ENCODE results near the gene NELFB. TPM values are rescaled to one million over a fixed set of nuclear protein-coding genes. Genes with fewer than 3 reads are reported as not detected.

Gene NELFB
- total RNA-seq, 3 donors from 2014 or later (not counting 1 experiment from before 2014, with no cell fraction given): 42.9 to 53.8 (median 52.6) TPM

DNA sequence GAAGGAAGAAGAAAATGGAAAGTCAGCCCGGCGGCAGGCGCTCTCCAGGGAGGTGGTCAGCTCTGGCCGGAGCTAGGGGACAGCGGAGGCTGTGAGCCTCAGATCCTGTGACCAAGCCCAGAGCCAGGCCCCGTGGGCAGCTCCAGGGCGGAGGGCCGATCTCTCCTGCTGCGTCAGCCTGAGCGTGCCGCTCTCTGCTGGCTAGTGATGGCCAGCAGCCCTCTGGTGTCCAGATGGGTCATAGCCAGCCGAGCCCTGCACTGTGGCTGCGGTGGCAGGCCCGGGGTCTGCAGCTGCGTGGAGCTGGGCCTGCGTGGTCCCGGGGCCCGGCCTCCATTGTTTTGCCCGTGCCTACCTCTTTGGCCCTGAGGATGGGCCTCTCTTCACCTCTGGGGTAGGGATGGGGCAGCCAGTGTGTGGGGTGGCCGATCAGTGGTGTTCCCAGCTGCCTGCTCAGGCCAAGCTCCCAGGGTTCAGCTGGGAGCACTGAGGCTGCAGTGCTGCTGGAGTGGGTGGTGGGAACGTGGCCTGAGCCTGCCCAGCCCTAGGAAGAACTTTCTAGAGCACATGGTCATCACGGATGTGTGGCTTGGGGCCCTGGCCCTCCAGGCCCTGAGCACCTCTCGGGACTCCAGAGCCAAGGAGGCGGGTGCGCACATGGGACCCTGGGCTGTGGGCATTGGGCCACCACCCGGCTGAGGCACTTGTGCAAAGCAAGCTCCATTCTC is 64.0 kb downstream of the NELFB start:
- Histone ChIP-seq H3K27me3 (ENCODE audit: control insufficient read depth, insufficient read depth, low read length) (peaks cover 5% of the 10 kb centered on the region), H3K9me3 (ENCODE audit: control insufficient read depth, insufficient read depth, low read length) (no peaks in the 10 kb centered on the region), H3K27ac (ENCODE audit: low read length) (no peak overlapping the region), H3K4me3 (ENCODE audit: low read length) (no peak overlapping the region), H3K4me1 (ENCODE audit: control insufficient read depth, insufficient read depth, low read length) (peaks cover 34% of the 10 kb centered on the region), H3K36me3 (ENCODE audit: control insufficient read depth, insufficient read depth, low read length) (no peaks in the 10 kb centered on the region)
- H3K27me3 Mint-ChIP-seq (ENCODE audit: low read depth in 2 of 2): no peaks in the 10 kb centered on the region
- ATAC-seq (no peak), DNase-seq (no peak)
- peaks cover 5 to 16% of the 10 kb centered on the region in 2 donors for H3K4me1 Mint-ChIP-seq
- TF ChIP-seq, protein P1, sequence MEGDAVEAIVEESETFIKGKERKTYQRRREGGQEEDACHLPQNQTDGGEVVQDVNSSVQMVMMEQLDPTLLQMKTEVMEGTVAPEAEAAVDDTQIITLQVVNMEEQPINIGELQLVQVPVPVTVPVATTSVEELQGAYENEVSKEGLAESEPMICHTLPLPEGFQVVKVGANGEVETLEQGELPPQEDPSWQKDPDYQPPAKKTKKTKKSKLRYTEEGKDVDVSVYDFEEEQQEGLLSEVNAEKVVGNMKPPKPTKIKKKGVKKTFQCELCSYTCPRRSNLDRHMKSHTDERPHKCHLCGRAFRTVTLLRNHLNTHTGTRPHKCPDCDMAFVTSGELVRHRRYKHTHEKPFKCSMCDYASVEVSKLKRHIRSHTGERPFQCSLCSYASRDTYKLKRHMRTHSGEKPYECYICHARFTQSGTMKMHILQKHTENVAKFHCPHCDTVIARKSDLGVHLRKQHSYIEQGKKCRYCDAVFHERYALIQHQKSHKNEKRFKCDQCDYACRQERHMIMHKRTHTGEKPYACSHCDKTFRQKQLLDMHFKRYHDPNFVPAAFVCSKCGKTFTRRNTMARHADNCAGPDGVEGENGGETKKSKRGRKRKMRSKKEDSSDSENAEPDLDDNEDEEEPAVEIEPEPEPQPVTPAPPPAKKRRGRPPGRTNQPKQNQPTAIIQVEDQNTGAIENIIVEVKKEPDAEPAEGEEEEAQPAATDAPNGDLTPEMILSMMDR (IDR thresholded peaks at IDR 0.05): no peak
- no peaks in the 10 kb centered on the region for H3K9me3 Mint-ChIP-seq
- intact Hi-C loops (cut with micrococcal nuclease): no loop called here
- no peaks in the 10 kb centered on the region for H3K36me3 Mint-ChIP-seq
- no peak overlapping the region for H3K4me3 Mint-ChIP-seq
- H3K27ac Mint-ChIP-seq: peak overlapping the region in 1 of 2 donors; percentile 33
- WGBS (ENCODE audit: insufficient coverage): 93% methylated on average over 26 of the region's 26 CpGs

DNA sequence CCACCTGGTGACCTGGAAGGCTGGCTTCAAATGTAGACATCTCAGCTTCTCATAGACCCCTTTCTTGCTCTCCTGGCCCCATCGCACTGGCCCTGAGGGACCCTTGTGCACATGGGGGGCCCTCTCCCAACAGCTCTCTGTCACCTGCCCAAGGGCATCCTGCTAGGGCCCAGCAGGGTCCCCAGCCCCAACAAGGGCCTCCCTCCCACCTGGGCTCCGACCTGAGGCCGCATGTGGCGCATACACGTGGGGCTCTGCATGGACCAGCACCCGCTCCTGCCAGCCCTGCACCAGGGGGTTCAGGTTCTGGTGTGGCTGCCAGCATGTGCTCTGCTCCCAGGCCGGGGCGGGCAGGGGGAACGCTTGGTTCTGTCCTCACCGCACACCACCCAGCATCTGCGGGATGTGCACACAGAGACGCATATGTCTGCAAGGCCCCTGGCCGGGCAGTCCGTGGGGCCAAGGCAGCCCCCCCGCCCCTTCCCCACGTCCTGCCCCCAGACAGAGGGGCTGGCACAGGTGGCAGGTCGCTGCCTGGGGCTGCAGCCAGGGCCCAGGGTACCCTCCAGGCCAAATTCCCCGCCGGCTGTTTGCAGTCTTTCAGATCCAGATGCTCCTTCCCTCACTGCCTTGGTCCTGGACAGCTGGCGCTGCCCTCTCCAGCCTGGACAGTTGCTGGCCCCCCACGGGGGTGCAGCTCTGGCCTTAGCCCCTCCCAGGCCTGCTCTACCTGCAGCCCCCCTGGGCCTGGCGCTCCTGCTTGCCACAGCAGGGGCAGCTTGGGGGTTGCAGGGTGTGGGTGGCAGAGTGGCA is 64.8 kb downstream of the NELFB start:
- H3K4me3 ChIP-seq (ENCODE audit: low read length): no peak overlapping the region
- peaks cover 5% of the 10 kb centered on the region for H3K27me3 ChIP-seq (ENCODE audit: control insufficient read depth, insufficient read depth, low read length)
- H3K4me1 ChIP-seq (ENCODE audit: control insufficient read depth, insufficient read depth, low read length): peaks cover 34% of the 10 kb centered on the region
- H3K4me1 Mint-ChIP-seq: peaks cover 5 to 16% of the 10 kb centered on the region in 2 donors
- H3K9me3 Mint-ChIP-seq: no peaks in the 10 kb centered on the region
- no peaks in the 10 kb centered on the region for H3K36me3 Mint-ChIP-seq
- H3K27ac Mint-ChIP-seq: peak overlapping the region; percentile 60 to 93
- intact Hi-C loops (cut with micrococcal nuclease): no loop called here
- WGBS (ENCODE audit: insufficient coverage): 78% methylated on average over 22 of the region's 22 CpGs
- TF ChIP-seq, protein P1 (IDR thresholded peaks at IDR 0.05): no peak
- no peak for DNase-seq
- H3K9me3 ChIP-seq (ENCODE audit: control insufficient read depth, insufficient read depth, low read length): no peaks in the 10 kb centered on the region
- no peaks in the 10 kb centered on the region for H3K27me3 Mint-ChIP-seq (ENCODE audit: low read depth in 2 of 2)
- no peak for ATAC-seq
- H3K36me3 ChIP-seq (ENCODE audit: control insufficient read depth, insufficient read depth, low read length): no peaks in the 10 kb centered on the region
- peak overlapping the region; percentile 75 for H3K4me3 Mint-ChIP-seq
- H3K27ac ChIP-seq (ENCODE audit: low read length): peak overlapping the region; percentile 17

DNA sequence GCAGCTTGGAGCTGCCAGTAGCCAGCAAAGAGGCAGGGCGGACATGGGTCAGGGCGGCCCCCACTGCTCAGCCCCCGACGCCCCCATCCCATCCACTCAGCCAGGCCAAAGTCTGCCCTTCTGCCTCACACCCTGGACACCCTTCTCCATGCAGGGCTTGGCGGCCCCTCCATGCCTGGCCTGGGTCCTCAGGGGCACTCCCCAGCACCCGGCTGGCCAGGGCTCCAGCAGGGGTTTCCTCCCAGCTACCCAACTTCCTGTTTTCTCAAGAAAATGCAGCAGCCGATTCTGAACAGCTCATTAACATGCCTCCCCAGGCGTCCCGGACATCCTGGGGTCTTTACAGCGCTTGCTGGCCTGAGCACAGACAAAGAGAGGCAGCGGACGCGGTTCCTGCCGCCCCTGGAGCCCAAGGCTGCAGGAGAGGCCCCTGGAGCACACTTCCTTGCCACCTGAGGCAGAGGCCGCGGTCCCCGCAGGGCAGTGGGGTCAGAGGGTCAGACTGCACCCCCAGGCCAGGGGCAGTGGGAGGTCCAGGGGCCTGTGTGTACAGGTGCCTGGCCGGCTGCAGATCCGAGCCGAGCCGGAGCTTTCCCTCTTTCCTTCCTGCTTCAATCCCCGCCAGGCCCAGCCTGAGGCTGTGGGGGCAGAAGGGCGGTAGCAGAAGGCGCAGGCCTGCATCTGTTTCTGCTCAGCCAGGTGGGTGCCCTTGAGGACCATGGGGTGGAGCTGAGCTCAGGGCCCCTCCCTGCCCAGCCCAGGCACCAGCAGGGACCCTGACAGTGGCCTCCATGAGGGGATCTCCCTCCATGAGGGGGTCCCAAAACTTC is 65.6 kb downstream of the NELFB start:
- ATAC-seq: peak; percentile 63 to 66 (median 66)
- H3K4me3 ChIP-seq (ENCODE audit: low read length): peak overlapping the region; percentile 3
- H3K36me3 ChIP-seq (ENCODE audit: control insufficient read depth, insufficient read depth, low read length): no peaks in the 10 kb centered on the region
- H3K4me3 Mint-ChIP-seq: peak overlapping the region; percentile 75
- peak overlapping the region; percentile 60 to 93 for H3K27ac Mint-ChIP-seq
- H3K27ac ChIP-seq (ENCODE audit: low read length): peak overlapping the region; percentile 17
- no peaks in the 10 kb centered on the region for H3K27me3 Mint-ChIP-seq (ENCODE audit: low read depth in 2 of 2)
- H3K4me1 Mint-ChIP-seq: peaks cover 5 to 16% of the 10 kb centered on the region in 2 donors
- 14% methylated on average over 24 of the region's 24 CpGs for WGBS (ENCODE audit: insufficient coverage)
- TF ChIP-seq, protein P1 (IDR thresholded peaks at IDR 0.05): no peak
- H3K9me3 Mint-ChIP-seq: no peaks in the 10 kb centered on the region
- H3K4me1 ChIP-seq (ENCODE audit: control insufficient read depth, insufficient read depth, low read length): peaks cover 29% of the 10 kb centered on the region
- no peaks in the 10 kb centered on the region for H3K36me3 Mint-ChIP-seq
- peaks cover 5% of the 10 kb centered on the region for H3K27me3 ChIP-seq (ENCODE audit: control insufficient read depth, insufficient read depth, low read length)
- no peaks in the 10 kb centered on the region for H3K9me3 ChIP-seq (ENCODE audit: control insufficient read depth, insufficient read depth, low read length)
- peak in 1 of 2 donors; percentile 36 for DNase-seq
- intact Hi-C loops (cut with micrococcal nuclease): no loop called here

Measured in natural killer cell (primary cell).